ENCODE data around the gene PHIP.

- TF ChIP-seq EZH2phosphoT487 (IDR thresholded peaks at IDR 0.05; ENCODE audit: borderline replicate concordance, low read length), result no peak
- no peak for TF ChIP-seq CTCF (IDR thresholded peaks at IDR 0.05; ENCODE audit: low read depth, low read length, poor library complexity, severe bottlenecking)
Observed at GRCh38 chr6:78925317-78925716, 152.7 kb downstream of the PHIP start.
